K562 (cell line): Measurements from ENCODE around the gene ZBTB8A. TPM values are rescaled to one million over a fixed set of nuclear protein-coding genes. Genes with fewer than 3 reads are reported as not detected.

ENCODE experiments used
- C11orf30 ChIP-seq: fragments of 450-650 bp; IDR thresholded peaks from 2 replicates; pipeline ENCODE4 v1.6.1; 2016; ENCODE audit warnings: low read depth, mild to moderate bottlenecking
- E2F3 ChIP-seq: fragments of 250-450 bp; sonication (Bioruptor Pico); IDR thresholded peaks from 2 replicates; pipeline ENCODE4 v1.4.0; 2020; ENCODE audit warnings: mild to moderate bottlenecking
- ESRRA ChIP-seq: fragments of 450-650 bp; IDR thresholded peaks from 2 replicates; pipeline ENCODE4 v1.6.1; 2014; ENCODE audit warnings: low read depth, mild to moderate bottlenecking, moderate library complexity, borderline replicate concordance
- KAT7 ChIP-seq: sonication (generic); formaldehyde crosslinking; IDR thresholded peaks from 2 replicates; pipeline ENCODE4 v1.8.0; 2022; ENCODE audit warnings: missing genetic modification reagents, mild to moderate bottlenecking, borderline replicate concordance
- MXI1 ChIP-seq: IDR thresholded peaks from 2 replicates; pipeline ENCODE4 v1.6.1; 2011; ENCODE audit warnings: low read depth, mild to moderate bottlenecking, improper control_type of control experiment, low read length
- NCOA4 ChIP-seq: fragments of 450-650 bp; IDR thresholded peaks from 2 replicates; pipeline ENCODE4 v1.6.1; 2018; ENCODE audit warnings: mild to moderate bottlenecking; ENCODE audit not compliant: partially characterized antibody
- SMARCB1 ChIP-seq: IDR thresholded peaks from 2 replicates; pipeline ENCODE4 v1.6.1; 2011; ENCODE audit warnings: improper control_type of control experiment, low read depth; ENCODE audit not compliant: insufficient read length
- STAT5A ChIP-seq: IDR thresholded peaks from 2 replicates; pipeline ENCODE4 v1.6.1; 2012; ENCODE audit warnings: low read length, inconsistent platforms, borderline replicate concordance
- TEAD4 ChIP-seq, 2 experiments: sonication (generic) in 1 of 2; formaldehyde crosslinking in 1 of 2; IDR thresholded peaks; 2 replicates each; pipeline versions ENCODE4 v1.6.1 to v1.8.0; 2012 to 2022; ENCODE audit warnings: borderline replicate concordance in 1 of 2, inconsistent platforms in 1 of 2, low read length in 1 of 2, mild to moderate bottlenecking in 1 of 2, missing genetic modification reagents in 1 of 2
- TRIM24 ChIP-seq, 2 experiments: fragments of 450-650 bp; IDR thresholded peaks; 2 replicates each; pipeline ENCODE4 v1.6.1; 2016
- ZBTB26 ChIP-seq: fragments of 450-650 bp; formaldehyde crosslinking; IDR thresholded peaks from 2 replicates; pipeline ENCODE4 v1.4.0; 2022; ENCODE audit warnings: missing genetic modification characterization
- ZFPM2 ChIP-seq: fragments of 250-450 bp; sonication (Bioruptor Pico); IDR thresholded peaks from 2 replicates; pipeline ENCODE4 v1.5.1; 2022; ENCODE audit warnings: mild to moderate bottlenecking
- ZNF639 ChIP-seq, 2 experiments: fragments of 200-800 bp in 1 of 2; sonication (Bioruptor generic) in 1 of 2; sonication (generic) in 1 of 2; formaldehyde crosslinking in 1 of 2; IDR thresholded peaks in 1 of 2; conservative IDR thresholded peaks in 1 of 2; 2 replicates each; pipeline versions ENCODE4 v1.5.0 to v1.6.1; 2016 to 2020; ENCODE audit warnings: missing compliant biosample characterization in 1 of 2, missing genetic modification characterization in 1 of 2, missing genetic modification reagents in 1 of 2
- ZNF695 ChIP-seq: fragments of 450-650 bp; formaldehyde crosslinking; IDR thresholded peaks from 2 replicates; pipeline ENCODE4 v1.4.0; 2020; ENCODE audit warnings: mild to moderate bottlenecking, moderate library complexity
- polyA plus RNA-seq, 8 experiments: library from polyadenylated mRNA; depleted of rRNA in 4 of 8; stranded (reverse) in 5 of 8; unstranded in 3 of 8; fragments of >200 nt; fragmentation: Nextera tagmentation in 2 of 8; fragmentation: Illumina TruSeq in 1 of 8; extraction: Ambion mirVana in 2 of 8; extraction: Trizol in 1 of 8; gene quantifications; 2 replicates each; pipeline versions ENCODE4 v1.2.1 to v1.2.3, GENCODE V29; 2011 to 2014; ENCODE audit warnings: inconsistent platforms in 1 of 8, missing spikeins in 1 of 8
- total RNA-seq, 7 experiments: library from RNA; depleted of rRNA in 6 of 7; stranded (reverse); fragments of >200 nt in 6 of 7; fragmentation: Illumina TruSeq in 2 of 7; extraction: Trizol in 2 of 7; gene quantifications; 2 replicates each; pipeline versions ENCODE4 v1.2.1 to v1.2.3, GENCODE V29; 2011 to 2021; ENCODE audit warnings: low replicate concordance in 1 of 7
- TF ChIP-seq, protein P1 (sequence below): fragments of 200-800 bp; sonication (Bioruptor generic); IDR thresholded peaks from 2 replicates; pipeline ENCODE4 v1.6.1; 2016; ENCODE audit warnings: missing genetic modification characterization, missing compliant biosample characterization
- TF ChIP-seq, protein P2 (sequence below): fragments of 250-450 bp; sonication (Bioruptor Pico); IDR thresholded peaks from 2 replicates; pipeline ENCODE4 v1.5.0; 2021; ENCODE audit warnings: mild to moderate bottlenecking, borderline replicate concordance

The ZBTB8A gene
- total and polyA plus RNA-seq, 9 of the 15 experiments (the other 6 are each of a cell fraction or from before 2014, with no cell fraction given) = 0.01 to 0.64 (median 0.09) TPM

DNA sequence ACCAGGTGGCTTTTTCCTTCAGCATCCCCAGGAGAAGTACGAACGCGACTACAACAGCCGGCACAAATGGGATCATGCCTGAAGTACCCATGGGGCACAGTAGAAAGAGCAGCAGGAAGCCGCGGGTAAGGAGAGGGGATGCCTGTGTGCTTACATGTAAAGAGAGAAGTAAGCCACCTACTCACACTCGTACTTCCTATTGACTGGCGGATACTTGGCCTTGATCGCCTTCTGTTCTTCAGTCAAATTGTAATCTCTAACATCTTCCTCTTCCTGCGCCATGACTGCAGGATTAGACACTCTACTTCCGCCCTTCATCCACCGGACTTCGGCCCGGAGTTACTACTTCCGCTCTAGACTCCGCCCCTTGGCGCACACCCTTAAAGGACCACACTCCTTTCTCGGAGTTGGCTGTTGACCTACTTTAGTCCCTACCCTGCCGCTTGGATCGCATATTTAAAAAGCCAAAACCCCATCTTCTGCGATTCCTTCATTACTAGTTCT, 111.1 kb downstream of the ZBTB8A start, which contains the start of gene ZBTB8OS (continued):
- TF ChIP-seq E2F3 (CRISPR knock-in tag) (no peak), TEAD4 (IDR thresholded peaks at IDR 0.05; ENCODE audit: low read length) (no peak; the same call in 1 of the 2 replicates), TEAD4 (CRISPR knock-in tag; IDR thresholded peaks at IDR 0.05; ENCODE audit: borderline replicate concordance) (no peak), SMARCB1 (no peak), STAT5A (no peak), ZNF695 (no peak), ZFPM2 (no peak), ESRRA (no peak; the same call in 1 of the 2 replicates), C11orf30 (peak; percentile 86), MXI1 (0 out of 2 replicates have a peak, but pooled peaks have one; percentile 38), TRIM24 (IDR thresholded peaks at IDR 0.05) (no peak), NCOA4 (no peak), KAT7 (CRISPR knock-in tag) (0 out of 2 replicates have a peak, but pooled peaks have one; percentile 84), ZBTB26 (CRISPR knock-in tag) (no peak), ZNF639 (CRISPR knock-in tag; conservative IDR thresholded peaks at IDR 0.05 in 1 of 2, IDR thresholded peaks at IDR 0.05 in 1 of 2) (no peak)
- TF ChIP-seq, protein P1, sequence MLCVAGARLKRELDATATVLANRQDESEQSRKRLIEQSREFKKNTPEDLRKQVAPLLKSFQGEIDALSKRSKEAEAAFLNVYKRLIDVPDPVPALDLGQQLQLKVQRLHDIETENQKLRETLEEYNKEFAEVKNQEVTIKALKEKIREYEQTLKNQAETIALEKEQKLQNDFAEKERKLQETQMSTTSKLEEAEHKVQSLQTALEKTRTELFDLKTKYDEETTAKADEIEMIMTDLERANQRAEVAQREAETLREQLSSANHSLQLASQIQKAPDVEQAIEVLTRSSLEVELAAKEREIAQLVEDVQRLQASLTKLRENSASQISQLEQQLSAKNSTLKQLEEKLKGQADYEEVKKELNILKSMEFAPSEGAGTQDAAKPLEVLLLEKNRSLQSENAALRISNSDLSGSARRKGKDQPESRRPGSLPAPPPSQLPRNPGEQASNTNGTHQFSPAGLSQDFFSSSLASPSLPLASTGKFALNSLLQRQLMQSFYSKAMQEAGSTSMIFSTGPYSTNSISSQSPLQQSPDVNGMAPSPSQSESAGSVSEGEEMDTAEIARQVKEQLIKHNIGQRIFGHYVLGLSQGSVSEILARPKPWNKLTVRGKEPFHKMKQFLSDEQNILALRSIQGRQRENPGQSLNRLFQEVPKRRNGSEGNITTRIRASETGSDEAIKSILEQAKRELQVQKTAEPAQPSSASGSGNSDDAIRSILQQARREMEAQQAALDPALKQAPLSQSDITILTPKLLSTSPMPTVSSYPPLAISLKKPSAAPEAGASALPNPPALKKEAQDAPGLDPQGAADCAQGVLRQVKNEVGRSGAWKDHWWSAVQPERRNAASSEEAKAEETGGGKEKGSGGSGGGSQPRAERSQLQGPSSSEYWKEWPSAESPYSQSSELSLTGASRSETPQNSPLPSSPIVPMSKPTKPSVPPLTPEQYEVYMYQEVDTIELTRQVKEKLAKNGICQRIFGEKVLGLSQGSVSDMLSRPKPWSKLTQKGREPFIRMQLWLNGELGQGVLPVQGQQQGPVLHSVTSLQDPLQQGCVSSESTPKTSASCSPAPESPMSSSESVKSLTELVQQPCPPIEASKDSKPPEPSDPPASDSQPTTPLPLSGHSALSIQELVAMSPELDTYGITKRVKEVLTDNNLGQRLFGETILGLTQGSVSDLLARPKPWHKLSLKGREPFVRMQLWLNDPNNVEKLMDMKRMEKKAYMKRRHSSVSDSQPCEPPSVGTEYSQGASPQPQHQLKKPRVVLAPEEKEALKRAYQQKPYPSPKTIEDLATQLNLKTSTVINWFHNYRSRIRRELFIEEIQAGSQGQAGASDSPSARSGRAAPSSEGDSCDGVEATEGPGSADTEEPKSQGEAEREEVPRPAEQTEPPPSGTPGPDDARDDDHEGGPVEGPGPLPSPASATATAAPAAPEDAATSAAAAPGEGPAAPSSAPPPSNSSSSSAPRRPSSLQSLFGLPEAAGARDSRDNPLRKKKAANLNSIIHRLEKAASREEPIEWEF = no peak
- TF ChIP-seq, protein P2, sequence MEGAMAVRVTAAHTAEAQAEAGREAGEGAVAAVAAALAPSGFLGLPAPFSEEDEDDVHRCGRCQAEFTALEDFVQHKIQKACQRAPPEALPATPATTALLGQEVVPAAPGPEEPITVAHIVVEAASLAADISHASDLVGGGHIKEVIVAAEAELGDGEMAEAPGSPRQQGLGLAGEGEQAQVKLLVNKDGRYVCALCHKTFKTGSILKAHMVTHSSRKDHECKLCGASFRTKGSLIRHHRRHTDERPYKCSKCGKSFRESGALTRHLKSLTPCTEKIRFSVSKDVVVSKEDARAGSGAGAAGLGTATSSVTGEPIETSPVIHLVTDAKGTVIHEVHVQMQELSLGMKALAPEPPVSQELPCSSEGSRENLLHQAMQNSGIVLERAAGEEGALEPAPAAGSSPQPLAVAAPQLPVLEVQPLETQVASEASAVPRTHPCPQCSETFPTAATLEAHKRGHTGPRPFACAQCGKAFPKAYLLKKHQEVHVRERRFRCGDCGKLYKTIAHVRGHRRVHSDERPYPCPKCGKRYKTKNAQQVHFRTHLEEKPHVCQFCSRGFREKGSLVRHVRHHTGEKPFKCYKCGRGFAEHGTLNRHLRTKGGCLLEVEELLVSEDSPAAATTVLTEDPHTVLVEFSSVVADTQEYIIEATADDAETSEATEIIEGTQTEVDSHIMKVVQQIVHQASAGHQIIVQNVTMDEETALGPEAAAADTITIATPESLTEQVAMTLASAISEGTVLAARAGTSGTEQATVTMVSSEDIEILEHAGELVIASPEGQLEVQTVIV = no peak
